ENCODE data around the gene NLGN1.

Gene NLGN1

GRCh38 chr3:174255454-174255853, 857.9 kb downstream of the NLGN1 start:
- TF ChIP-seq, protein P1, sequence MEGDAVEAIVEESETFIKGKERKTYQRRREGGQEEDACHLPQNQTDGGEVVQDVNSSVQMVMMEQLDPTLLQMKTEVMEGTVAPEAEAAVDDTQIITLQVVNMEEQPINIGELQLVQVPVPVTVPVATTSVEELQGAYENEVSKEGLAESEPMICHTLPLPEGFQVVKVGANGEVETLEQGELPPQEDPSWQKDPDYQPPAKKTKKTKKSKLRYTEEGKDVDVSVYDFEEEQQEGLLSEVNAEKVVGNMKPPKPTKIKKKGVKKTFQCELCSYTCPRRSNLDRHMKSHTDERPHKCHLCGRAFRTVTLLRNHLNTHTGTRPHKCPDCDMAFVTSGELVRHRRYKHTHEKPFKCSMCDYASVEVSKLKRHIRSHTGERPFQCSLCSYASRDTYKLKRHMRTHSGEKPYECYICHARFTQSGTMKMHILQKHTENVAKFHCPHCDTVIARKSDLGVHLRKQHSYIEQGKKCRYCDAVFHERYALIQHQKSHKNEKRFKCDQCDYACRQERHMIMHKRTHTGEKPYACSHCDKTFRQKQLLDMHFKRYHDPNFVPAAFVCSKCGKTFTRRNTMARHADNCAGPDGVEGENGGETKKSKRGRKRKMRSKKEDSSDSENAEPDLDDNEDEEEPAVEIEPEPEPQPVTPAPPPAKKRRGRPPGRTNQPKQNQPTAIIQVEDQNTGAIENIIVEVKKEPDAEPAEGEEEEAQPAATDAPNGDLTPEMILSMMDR (IDR thresholded peaks at IDR 0.05) = no peak
- no peak for TF ChIP-seq ZFX (IDR thresholded peaks at IDR 0.05; ENCODE audit: borderline replicate concordance)

GRCh38 chr3:174266476-174266875, 868.9 kb downstream of the NLGN1 start:
- TF ChIP-seq ZFX (IDR thresholded peaks at IDR 0.05; ENCODE audit: borderline replicate concordance) = no peak
- TF ChIP-seq, protein P1 (IDR thresholded peaks at IDR 0.05) = no peak
- no peak overlapping the region for H3K27ac ChIP-seq

More at GRCh38 chr3:174255454-174255853, 857.9 kb downstream of the NLGN1 start:
- H3K27ac ChIP-seq = no peak overlapping the region

DNA sequence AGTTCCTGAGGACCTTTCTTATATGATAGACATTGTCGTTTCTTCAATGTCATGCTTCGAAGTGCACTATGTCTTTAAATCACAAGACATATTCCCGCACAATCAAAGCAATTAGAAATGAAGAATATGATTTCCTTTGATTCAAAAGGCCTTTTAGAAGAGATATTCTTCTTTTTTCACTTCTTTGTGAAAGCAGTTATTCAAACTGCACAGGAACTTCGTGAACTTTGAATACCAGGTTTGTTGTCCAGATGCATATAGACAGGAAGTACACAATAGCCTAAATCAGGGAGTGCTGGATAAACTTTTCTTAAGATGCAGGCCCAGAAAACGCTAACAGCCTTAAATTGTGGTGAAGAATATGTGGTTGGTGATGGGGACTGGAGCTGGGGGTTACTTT, 870.5 kb downstream of the NLGN1 start:
- TF ChIP-seq, protein P1 (IDR thresholded peaks at IDR 0.05) = no peak
- TF ChIP-seq ZFX (IDR thresholded peaks at IDR 0.05; ENCODE audit: borderline replicate concordance) = no peak
- no peak overlapping the region for H3K27ac ChIP-seq

GRCh38 chr3:174268586-174268985, 871.0 kb downstream of the NLGN1 start:
- no peak overlapping the region for H3K27ac ChIP-seq
- TF ChIP-seq, protein P1 (IDR thresholded peaks at IDR 0.05) = no peak
- TF ChIP-seq ZFX (IDR thresholded peaks at IDR 0.05; ENCODE audit: borderline replicate concordance) = no peak

- TF ChIP-seq, protein P1 (IDR thresholded peaks at IDR 0.05) = no peak
- TF ChIP-seq ZFX (IDR thresholded peaks at IDR 0.05; ENCODE audit: borderline replicate concordance) = no peak
- no peak overlapping the region for H3K27ac ChIP-seq
Measured at GRCh38 chr3:174270841-174271240, 873.3 kb downstream of the NLGN1 start.

DNA sequence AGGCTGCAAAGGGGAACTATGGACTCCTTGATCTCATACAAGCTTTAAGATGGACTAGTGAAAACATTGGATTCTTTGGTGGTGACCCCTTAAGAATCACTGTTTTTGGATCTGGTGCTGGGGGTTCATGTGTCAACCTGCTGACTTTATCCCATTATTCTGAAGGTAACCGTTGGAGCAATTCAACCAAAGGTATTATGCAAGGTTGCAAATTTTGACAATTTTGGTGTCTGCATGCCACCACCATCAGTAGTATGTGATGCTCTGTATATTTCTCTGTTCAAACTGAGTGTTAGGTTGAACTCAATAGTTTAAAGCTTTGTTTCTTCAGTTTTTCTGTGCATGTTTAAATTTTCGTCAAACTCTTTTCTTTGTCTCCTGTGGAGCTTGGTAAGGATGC, 877.8 kb downstream of the NLGN1 start:
- TF ChIP-seq, protein P1 (IDR thresholded peaks at IDR 0.05) = no peak
- no peak for TF ChIP-seq ZFX (IDR thresholded peaks at IDR 0.05; ENCODE audit: borderline replicate concordance)
- H3K27ac ChIP-seq = no peak overlapping the region

- no peak overlapping the region for H3K27ac ChIP-seq
Measured at GRCh38 chr3:174276826-174277225, 879.3 kb downstream of the NLGN1 start.

More at GRCh38 chr3:174276826-174277225, 879.3 kb downstream of the NLGN1 start:
- TF ChIP-seq ZFX (IDR thresholded peaks at IDR 0.05; ENCODE audit: borderline replicate concordance) = no peak
- TF ChIP-seq, protein P1 (IDR thresholded peaks at IDR 0.05) = no peak
